Mucosa of stomach (tissue), 1 donor: ENCODE data around the gene SCYGR7.

ENCODE experiments used
- H3K27me3 ChIP-seq: one replicate; pipeline ENCODE4 v1.7.0; 2013; ENCODE audit warnings: mild to moderate bottlenecking, low read length; ENCODE audit not compliant: control insufficient read depth, insufficient read depth
- H3K36me3 ChIP-seq: one replicate; pipeline ENCODE4 v1.7.0; 2013; ENCODE audit warnings: low read length; ENCODE audit not compliant: control insufficient read depth, insufficient read depth
- H3K4me1 ChIP-seq: one replicate; pipeline ENCODE4 v1.7.0; 2013; ENCODE audit warnings: mild to moderate bottlenecking, low read length; ENCODE audit not compliant: control insufficient read depth, insufficient read depth
- H3K4me3 ChIP-seq: one replicate; pipeline ENCODE4 v1.7.0; 2013; ENCODE audit warnings: low read length
- H3K9ac ChIP-seq: one replicate; pipeline ENCODE4 v1.7.0; 2013; ENCODE audit warnings: mild to moderate bottlenecking, low read length, moderate library complexity
- H3K9me3 ChIP-seq: one replicate; pipeline ENCODE4 v1.7.0; 2013; ENCODE audit warnings: mild to moderate bottlenecking, low read length, moderate library complexity; ENCODE audit not compliant: control insufficient read depth
- donor health status: Pancreatic carcinoma.

The SCYGR7 gene, protein sequence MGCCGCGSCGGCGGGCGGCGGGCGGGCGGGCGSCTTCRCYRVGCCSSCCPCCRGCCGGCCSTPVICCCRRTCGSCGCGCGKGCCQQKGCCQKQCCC

DNA sequence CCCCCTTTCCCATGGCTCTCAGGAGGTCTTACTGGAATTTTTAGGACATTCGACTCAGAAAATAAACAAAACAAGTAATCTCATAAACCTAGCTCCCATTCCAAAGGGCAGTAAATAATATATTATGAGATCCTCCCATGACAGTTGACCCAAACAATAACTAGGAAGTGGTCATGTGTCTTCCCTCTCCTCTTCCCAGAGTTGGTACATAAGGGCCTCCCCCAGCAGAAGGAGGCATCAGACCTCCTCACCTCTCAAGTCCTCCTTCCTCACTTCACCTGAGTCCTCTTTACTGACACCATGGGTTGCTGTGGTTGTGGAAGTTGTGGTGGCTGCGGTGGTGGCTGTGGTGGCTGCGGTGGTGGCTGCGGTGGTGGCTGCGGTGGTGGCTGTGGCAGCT, at the start of gene SCYGR7:
SCYGR7 (plus strand) TSS at position 301 of the 400 bp plus-strand sequence; CDS start at position 301, 0 bp downstream.
- Histone ChIP-seq H3K36me3 (no peaks in the 10 kb centered on the region), H3K9ac (no peak within 1 kb of the TSS), H3K27me3 (no peaks in the 10 kb centered on the region), H3K4me1 (no peaks in the 10 kb centered on the region), H3K4me3 (no peak within 1 kb of the TSS), H3K9me3 (no peaks in the 10 kb centered on the region)

DNA sequence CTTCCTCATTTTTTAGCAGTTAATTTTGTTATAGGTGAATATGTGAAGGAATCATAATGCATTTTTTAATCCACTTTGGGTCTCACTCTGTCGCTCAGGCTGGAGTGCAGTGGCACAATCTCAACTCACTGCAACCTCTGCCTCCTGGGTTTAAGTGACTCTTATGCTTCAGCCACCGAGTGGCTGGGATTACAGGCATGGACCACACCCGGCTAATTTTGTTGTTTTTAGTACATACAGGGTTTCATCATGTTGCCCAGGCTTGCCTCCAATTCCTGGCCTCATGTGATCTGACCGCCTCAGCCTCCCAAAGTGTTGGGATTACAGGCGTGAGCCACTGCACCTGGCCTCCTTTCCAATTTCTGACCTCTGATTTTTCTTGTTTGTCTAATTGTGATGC, 43.9 kb upstream of the SCYGR7 start:
- Histone ChIP-seq H3K9me3 (no peaks in the 10 kb centered on the region), H3K36me3 (no peaks in the 10 kb centered on the region), H3K4me1 (no peaks in the 10 kb centered on the region), H3K4me3 (no peak overlapping the region), H3K9ac (no peak overlapping the region), H3K27me3 (no peaks in the 10 kb centered on the region)

DNA sequence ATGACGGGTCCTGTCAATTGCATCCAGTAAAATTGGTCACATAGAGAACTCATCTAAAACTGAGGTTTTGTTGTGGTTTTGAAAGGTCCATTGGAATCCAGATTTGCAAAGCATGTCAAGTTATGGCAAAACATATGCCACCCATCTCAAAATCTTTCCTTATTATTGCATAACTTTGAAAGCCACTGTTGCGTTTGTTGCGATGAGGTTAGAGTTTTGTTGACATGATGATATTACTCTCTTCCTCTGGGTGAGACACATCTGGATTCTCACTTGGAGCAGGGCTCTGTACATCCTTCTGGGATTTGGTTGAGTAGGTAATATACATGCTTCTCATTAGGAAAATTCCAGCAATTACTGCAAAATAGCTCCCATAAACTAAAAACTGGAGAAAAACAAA, 40.9 kb upstream of the SCYGR7 start:
- no peak overlapping the region for H3K9ac ChIP-seq
- H3K9me3 ChIP-seq = no peaks in the 10 kb centered on the region
- H3K27me3 ChIP-seq = no peaks in the 10 kb centered on the region
- H3K4me3 ChIP-seq = no peak overlapping the region
- no peaks in the 10 kb centered on the region for H3K4me1 ChIP-seq
- no peaks in the 10 kb centered on the region for H3K36me3 ChIP-seq

DNA sequence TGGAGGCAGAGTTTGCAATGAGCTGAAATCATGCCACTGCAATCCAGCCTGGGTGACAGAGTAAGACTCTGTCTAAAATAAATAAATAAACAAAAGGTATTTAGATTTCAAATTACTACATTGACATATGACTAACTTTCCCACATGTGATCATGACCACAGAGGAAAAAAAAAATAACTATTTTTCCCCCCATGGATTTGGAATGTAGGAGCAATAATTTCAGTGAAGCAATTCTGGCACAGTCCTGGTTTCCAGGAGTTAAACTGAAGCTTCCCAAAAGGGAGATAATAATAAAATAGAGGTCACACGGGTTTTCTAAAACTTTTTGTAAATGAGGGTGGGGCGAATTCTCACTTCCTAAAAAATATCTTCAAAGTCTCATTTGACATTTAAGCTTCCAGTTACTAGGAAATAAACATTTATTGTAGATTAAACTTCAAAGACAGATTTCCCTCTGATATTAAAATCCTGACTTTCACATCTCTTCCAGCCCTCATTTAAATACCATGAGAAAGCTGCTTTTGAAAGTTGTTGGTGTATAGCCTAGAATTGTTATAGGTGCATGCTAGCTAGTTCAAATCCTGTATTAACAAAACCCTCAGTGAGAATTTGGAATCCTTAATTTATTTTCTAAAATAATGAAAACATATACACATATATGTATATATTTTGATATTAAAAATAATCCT, 31.0 kb upstream of the SCYGR7 start:
- Histone ChIP-seq H3K9me3 (no peaks in the 10 kb centered on the region), H3K9ac (no peak overlapping the region), H3K27me3 (no peaks in the 10 kb centered on the region), H3K36me3 (no peaks in the 10 kb centered on the region), H3K4me1 (no peaks in the 10 kb centered on the region), H3K4me3 (no peak overlapping the region)

DNA sequence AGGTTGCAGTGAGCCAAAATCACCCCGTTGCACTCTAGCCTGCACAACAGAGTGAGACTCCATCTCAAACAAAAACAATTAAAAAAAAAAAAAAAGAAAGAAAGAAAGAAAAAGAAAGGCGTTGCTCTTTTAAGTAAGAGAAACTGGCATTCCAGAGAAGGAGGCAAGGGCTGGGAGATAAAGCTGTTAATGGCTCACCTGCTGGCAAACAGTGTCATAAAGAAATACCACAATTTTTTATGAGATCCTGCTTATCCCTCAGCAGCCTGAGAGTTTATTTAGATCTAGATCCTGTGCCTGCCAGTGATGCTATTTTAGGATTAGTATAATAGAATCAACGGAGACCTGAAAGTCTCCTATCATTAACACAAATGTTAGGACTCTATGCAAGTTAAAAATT, 26.6 kb upstream of the SCYGR7 start:
- no peak overlapping the region for H3K4me3 ChIP-seq
- no peaks in the 10 kb centered on the region for H3K9me3 ChIP-seq

DNA sequence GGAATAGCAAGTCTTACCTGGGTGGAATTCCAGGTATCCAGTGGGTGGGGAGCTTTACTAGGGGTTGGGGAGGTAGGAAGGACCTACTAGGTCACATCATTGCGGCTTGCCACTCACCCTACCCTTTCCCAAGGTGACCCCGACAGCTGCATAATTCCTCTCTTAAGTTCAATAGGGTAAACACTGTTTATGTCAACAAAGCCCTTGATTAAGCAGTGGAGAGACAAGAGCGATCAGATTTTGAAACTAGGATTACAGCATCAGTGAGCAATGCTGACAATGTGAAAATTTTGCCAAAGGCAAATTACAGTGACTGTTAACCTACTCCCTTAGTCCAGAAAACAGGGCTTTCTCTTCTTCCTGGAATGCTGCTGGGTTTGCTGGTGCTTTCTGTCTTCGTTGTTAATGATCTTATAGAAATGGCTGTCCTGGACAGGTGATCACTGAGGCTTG, 24.8 kb upstream of the SCYGR7 start:
- no peaks in the 10 kb centered on the region for H3K27me3 ChIP-seq
- H3K4me3 ChIP-seq = no peak overlapping the region
- no peaks in the 10 kb centered on the region for H3K36me3 ChIP-seq
- no peaks in the 10 kb centered on the region for H3K4me1 ChIP-seq
- no peaks in the 10 kb centered on the region for H3K9me3 ChIP-seq
- H3K9ac ChIP-seq = no peak overlapping the region

More for the DNA sequence above, 26.6 kb upstream of the SCYGR7 start:
- Histone ChIP-seq H3K36me3 (no peaks in the 10 kb centered on the region), H3K9ac (no peak overlapping the region), H3K27me3 (no peaks in the 10 kb centered on the region), H3K4me1 (no peaks in the 10 kb centered on the region)

DNA sequence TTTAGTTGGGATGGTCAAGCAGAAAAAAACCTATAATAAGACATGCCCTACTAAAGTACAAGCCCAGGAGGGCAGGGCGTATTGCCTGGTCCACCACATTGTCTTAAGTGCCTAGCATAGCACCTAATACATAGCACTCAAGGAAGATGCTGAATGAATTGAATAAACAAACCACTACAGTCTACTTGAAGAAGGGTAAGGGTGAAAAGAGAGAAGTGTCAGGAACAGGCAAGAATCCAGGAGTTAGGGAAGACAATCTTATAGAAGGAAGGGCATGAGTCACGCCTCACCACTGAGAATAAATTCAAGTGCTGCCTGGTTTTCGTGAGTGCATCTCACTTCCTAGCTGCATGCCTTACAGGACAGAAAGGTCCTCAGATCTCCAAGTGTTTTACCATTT, 24.2 kb upstream of the SCYGR7 start:
- Histone ChIP-seq H3K4me3 (no peak overlapping the region), H3K27me3 (no peaks in the 10 kb centered on the region), H3K4me1 (no peaks in the 10 kb centered on the region), H3K36me3 (no peaks in the 10 kb centered on the region), H3K9ac (no peak overlapping the region), H3K9me3 (no peaks in the 10 kb centered on the region)

DNA sequence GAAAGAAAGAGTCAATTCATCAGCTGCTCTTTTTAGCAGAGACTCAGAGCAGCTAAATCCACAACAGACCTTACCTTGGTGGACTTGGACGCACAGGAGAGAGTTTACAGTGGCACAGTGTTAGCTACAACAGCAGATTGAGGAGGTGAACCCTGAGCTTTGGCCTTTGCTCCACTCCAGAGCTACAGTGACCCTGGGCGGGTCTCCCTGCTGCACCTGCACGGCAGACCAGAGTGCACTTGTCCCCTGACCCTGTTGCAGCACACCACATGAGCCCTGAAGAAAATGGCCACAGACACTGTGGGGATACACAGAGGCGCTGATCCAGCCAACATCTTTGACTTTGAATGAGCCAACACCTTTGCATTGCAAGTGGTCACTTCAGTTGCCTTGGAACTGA, 21.3 kb upstream of the SCYGR7 start:
- no peak overlapping the region for H3K4me3 ChIP-seq
- H3K36me3 ChIP-seq = no peaks in the 10 kb centered on the region
- H3K27me3 ChIP-seq = no peaks in the 10 kb centered on the region
- H3K9ac ChIP-seq = no peak overlapping the region
- no peaks in the 10 kb centered on the region for H3K9me3 ChIP-seq
- H3K4me1 ChIP-seq = no peaks in the 10 kb centered on the region

DNA sequence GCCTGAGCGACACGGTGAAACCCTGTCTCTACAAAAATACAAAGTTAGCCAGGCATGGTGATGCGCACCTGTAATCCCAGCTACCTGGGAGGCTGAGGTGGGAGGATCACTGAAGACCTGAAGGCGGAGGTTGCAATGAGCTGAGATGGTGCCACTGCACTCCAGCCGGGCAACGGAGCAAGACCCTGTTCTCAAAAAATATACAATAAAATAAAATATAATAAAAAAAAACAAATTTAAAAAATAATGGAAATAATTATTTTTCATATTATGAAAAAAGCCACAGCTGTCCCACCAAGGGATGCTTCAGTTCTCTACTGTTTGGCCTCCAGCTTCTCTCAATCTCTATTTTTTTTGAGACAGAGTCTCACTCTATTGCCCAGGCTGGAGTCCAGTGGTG, 20.7 kb upstream of the SCYGR7 start:
- Histone ChIP-seq H3K4me1 (no peaks in the 10 kb centered on the region), H3K9ac (no peak overlapping the region), H3K36me3 (no peaks in the 10 kb centered on the region), H3K9me3 (no peaks in the 10 kb centered on the region), H3K27me3 (no peaks in the 10 kb centered on the region), H3K4me3 (no peak overlapping the region)

DNA sequence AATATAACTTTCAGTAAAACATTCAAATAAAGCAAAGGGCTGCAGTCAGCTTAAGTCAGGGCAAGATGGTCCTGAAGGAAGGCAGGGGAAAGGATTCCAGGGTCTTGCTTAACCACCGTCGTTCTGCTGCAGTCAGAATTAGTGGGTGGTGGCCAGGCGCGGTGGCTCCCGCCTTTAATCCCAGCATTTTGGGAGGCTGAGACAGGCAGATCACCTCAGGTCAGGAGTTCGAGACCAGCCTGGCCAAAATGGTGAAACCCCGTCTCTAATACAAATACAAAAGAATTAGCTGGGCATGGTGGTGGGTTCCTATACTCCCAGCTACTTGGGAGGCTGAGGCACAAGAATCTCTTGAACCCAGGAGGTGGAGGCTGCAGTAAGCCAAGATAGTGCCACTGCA, 17.1 kb upstream of the SCYGR7 start:
- Histone ChIP-seq H3K4me3 (no peak overlapping the region), H3K9me3 (no peaks in the 10 kb centered on the region), H3K27me3 (no peaks in the 10 kb centered on the region), H3K36me3 (no peaks in the 10 kb centered on the region), H3K4me1 (no peaks in the 10 kb centered on the region), H3K9ac (no peak overlapping the region)

DNA sequence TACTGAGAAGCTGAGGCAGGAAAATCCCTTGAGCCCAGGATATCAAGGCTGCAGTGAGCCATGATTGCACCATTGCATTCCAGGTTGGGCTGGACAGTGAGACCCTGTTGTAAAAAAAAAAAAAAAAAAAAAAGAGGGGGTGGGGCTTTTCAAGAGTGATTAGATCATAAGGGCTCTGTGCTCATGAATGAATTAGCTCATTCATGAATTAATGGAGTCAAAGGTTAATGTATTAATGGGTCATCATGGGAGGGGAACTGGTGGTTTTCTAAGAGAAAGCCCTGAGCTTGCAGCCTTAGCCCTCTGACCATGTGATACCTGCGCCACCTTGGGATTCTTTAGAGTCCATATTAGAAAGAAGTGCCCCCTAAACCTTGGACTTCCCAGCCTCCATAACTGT, 14.8 kb upstream of the SCYGR7 start:
- Histone ChIP-seq H3K27me3 (no peaks in the 10 kb centered on the region), H3K9ac (no peak overlapping the region)

DNA sequence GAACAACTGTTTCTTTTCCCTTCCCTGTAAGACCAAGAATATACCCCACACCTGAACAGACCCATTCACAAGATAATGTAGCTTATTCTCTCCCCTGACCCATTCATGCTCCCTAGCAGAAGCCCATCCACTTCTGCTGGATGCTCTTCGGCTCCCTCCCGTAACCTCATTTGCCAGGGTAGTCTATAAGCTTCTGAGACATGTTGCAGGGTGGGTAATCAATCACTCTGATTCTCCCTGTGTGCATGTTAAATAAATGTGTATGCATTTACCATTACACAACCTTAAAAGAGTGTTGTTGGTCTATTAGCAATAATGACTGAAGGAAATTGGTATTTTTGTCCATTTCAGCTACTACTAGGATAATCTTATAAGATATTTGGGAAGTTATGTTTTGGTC, 11.6 kb upstream of the SCYGR7 start:
- H3K4me3 ChIP-seq = no peak overlapping the region

More for the DNA sequence above, 14.8 kb upstream of the SCYGR7 start:
- Histone ChIP-seq H3K9me3 (no peaks in the 10 kb centered on the region), H3K4me3 (no peak overlapping the region), H3K4me1 (no peaks in the 10 kb centered on the region), H3K36me3 (no peaks in the 10 kb centered on the region)

More for the DNA sequence above, 11.6 kb upstream of the SCYGR7 start:
- no peaks in the 10 kb centered on the region for H3K9me3 ChIP-seq
- H3K4me1 ChIP-seq = no peaks in the 10 kb centered on the region
- no peaks in the 10 kb centered on the region for H3K36me3 ChIP-seq
- no peak overlapping the region for H3K9ac ChIP-seq
- H3K27me3 ChIP-seq = no peaks in the 10 kb centered on the region
